ENCODE measurements around the gene RNU4-1. TPM values are rescaled to one million over a fixed set of nuclear protein-coding genes. Genes with fewer than 3 reads are reported as not detected.

RNU4-1 gene
- total and polyA plus RNA-seq, 9 of the 15 experiments (the other 6 are each of a cell fraction or from before 2014, with no cell fraction given) = under 0.01 to 19,719 (median 3,563) TPM; not detected in 4

DNA sequence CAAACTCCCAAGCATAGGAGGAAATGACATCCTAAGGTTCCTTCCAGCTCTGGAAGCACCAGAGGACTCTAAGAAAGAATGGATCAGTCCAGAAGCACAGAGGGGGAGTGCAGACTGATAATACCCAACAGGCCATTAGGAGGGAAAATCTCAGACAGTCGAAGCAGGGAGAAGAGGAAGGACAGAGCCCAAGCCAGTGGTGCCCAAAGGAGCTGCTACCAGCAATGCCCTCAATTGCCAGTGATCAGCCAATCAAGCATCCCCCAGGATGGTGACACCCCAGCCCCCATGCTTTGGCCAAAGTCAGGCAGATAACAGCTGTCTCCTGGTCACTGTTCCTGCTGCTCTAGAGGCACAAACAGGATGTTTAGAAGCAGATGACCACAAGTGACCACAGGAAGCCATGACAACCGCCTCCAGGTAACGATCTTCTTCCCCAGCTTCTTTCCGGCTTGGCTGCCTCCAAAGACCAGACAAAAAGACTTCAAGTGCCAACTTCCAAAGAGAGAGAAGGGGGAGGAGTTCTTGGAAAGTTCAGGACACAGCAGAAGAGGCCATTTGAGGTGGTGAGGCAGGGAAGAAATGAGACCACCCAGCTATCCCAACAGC is 43.7 kb downstream of the RNU4-1 start:
- Histone ChIP-seq H3K4me2 (ENCODE audit: insufficient read depth, low read length) (peak overlapping the region; percentile 43; the same call in 1 of the 2 replicates), H3K9ac (ENCODE audit: insufficient read depth in 1 of 2, low read depth in 2 of 2, low read length in 2 of 2) (peak overlapping the region in 1 of 2 experiments; percentile 77; a peak in 1 of 4 replicates), H3K36me3 (ENCODE audit: control insufficient read depth, insufficient read depth, low read length) (0 out of 3 replicates have a peak, but pooled peaks cover 4% of the 10 kb centered on the region), H3K9me3 (replicated peaks; ENCODE audit: control insufficient read depth, insufficient read depth, low read depth, low read length) (no peaks in the 10 kb centered on the region), H3K4me1 (replicated peaks in 1 of 2; ENCODE audit: control insufficient read depth in 2 of 2, insufficient read depth in 2 of 2, low read length in 2 of 2) (peaks cover 34 to 43% of the 10 kb centered on the region in 2 experiments), H3K79me2 (ENCODE audit: control insufficient read depth, insufficient read depth, low read length) (peaks cover 36% of the 10 kb centered on the region), H4K20me1 (replicated peaks; ENCODE audit: control insufficient read depth, insufficient read depth, low read length) (peaks cover 19% of the 10 kb centered on the region), H3K27me3 (ENCODE audit: control insufficient read depth in 2 of 2, insufficient read depth in 2 of 2, low read length in 2 of 2) (no peaks in the 10 kb centered on the region), H3K27ac (ENCODE audit: extremely low read depth, low read depth, low read length) (no peak overlapping the region), H2AFZ (ENCODE audit: low read depth, low read length) (no peak overlapping the region), H3K9me1 (ENCODE audit: control insufficient read depth, insufficient read depth, low read length) (peaks cover 3% of the 10 kb centered on the region), H3K4me3 (no peak overlapping the region)
- ATAC-seq (peak; percentile 68), DNase-seq (ENCODE audit: extremely low read depth in 1 of 4, low spot score in 3 of 4) (peak in 2 of 4 experiments; percentile 60 to 62), FAIRE-seq (peak; percentile 71)
- BruUV-seq (replicated peaks) = no TSS peak
- intact Hi-C loops (cut with micrococcal nuclease) = no loop called here
- WGBS (ENCODE audit: insufficient coverage, low coverage, missing lambda C conversion rate) = 12% methylated on average over 4 of the region's 4 CpGs
- in situ Hi-C loops (cut with MboI) = no loop called here
- ChIA-PET POLR2A (interaction anchor here (1.2 to 6.8 kb wide), 7 partner anchors 10 to 49 kb away, joined by 4 to 56 read pairs (median 32); partner anchors contain the start of genes PXN, RNU4-1, RNU4-2 and RPLP0), CTCF (ENCODE audit: low intra/inter-chr PET ratio) (no interaction called here)
- peak; percentile 54; the same call in 1 of the 2 replicates for TF ChIP-seq ETV5 (CRISPR knock-in tag; IDR thresholded peaks at IDR 0.05; ENCODE audit: low read depth)
- peak; percentile 75; the same call in 1 of the 2 replicates for TF ChIP-seq CBFB (CRISPR knock-in tag; IDR thresholded peaks at IDR 0.05)
- TF ChIP-seq NRF1 (conservative IDR thresholded peaks at IDR 0.05 in 1 of 2, IDR thresholded peaks at IDR 0.05 in 1 of 2) = peak in 1 of 2 experiments; percentile 27; a peak in 1 of 4 replicates
- TF ChIP-seq TBL1XR1 (IDR thresholded peaks at IDR 0.05; ENCODE audit: low read length in 2 of 2) = 0 out of 4 replicates have a peak, but pooled peaks of 1 of the 2 experiments have one; percentile 15
- TF ChIP-seq DACH1 (IDR thresholded peaks at IDR 0.05; ENCODE audit: partially characterized antibody) = no peak
- TF ChIP-seq, protein P1, sequence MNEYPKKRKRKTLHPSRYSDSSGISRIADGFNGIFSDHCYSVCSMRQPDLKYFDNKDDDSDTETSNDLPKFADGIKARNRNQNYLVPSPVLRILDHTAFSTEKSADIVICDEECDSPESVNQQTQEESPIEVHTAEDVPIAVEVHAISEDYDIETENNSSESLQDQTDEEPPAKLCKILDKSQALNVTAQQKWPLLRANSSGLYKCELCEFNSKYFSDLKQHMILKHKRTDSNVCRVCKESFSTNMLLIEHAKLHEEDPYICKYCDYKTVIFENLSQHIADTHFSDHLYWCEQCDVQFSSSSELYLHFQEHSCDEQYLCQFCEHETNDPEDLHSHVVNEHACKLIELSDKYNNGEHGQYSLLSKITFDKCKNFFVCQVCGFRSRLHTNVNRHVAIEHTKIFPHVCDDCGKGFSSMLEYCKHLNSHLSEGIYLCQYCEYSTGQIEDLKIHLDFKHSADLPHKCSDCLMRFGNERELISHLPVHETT (CRISPR knock-in tag; conservative IDR thresholded peaks at IDR 0.05 in 1 of 2, IDR thresholded peaks at IDR 0.05 in 1 of 2) = peak in 1 of 2 experiments; percentile 33; a peak in 1 of 4 replicates
- TF ChIP-seq RFX1 (IDR thresholded peaks at IDR 0.05) = peak; percentile 91
- no peak for TF ChIP-seq BRCA1 (IDR thresholded peaks at IDR 0.05)
- TF ChIP-seq BRCA1 (CRISPR knock-in tag; IDR thresholded peaks at IDR 0.05) = no peak
- no peak for TF ChIP-seq ZNF174 (CRISPR knock-in tag; IDR thresholded peaks at IDR 0.05)
- TF ChIP-seq BHLHE40 (IDR thresholded peaks at IDR 0.05; ENCODE audit: low read length) = peak; percentile 15; the same call in 1 of the 2 replicates
- no peak for TF ChIP-seq ZNF76 (CRISPR knock-in tag; IDR thresholded peaks at IDR 0.05; ENCODE audit: borderline replicate concordance)
- TF ChIP-seq, protein P2, sequence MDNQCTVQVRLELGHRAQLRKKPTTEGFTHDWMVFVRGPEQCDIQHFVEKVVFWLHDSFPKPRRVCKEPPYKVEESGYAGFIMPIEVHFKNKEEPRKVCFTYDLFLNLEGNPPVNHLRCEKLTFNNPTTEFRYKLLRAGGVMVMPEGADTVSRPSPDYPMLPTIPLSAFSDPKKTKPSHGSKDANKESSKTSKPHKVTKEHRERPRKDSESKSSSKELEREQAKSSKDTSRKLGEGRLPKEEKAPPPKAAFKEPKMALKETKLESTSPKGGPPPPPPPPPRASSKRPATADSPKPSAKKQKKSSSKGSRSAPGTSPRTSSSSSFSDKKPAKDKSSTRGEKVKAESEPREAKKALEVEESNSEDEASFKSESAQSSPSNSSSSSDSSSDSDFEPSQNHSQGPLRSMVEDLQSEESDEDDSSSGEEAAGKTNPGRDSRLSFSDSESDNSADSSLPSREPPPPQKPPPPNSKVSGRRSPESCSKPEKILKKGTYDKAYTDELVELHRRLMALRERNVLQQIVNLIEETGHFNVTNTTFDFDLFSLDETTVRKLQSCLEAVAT (IDR thresholded peaks at IDR 0.05) = peak in 1 of 2 experiments; percentile 71; a peak in 2 of 4 replicates
- TF ChIP-seq ZFP30 (CRISPR knock-in tag; IDR thresholded peaks at IDR 0.05; ENCODE audit: borderline replicate concordance) = no peak
- peak; percentile 30; the same call in 1 of the 2 replicates for TF ChIP-seq CBFA2T3 (IDR thresholded peaks at IDR 0.05)
- TF ChIP-seq NEUROD1 (IDR thresholded peaks at IDR 0.05; ENCODE audit: borderline replicate concordance, low read depth, low read length, partially characterized antibody) = peak; percentile 54
- peak; percentile 36; the same call in 1 of the 2 replicates for TF ChIP-seq RNF2 (IDR thresholded peaks at IDR 0.05)
- peak; percentile 75; the same call in 1 of the 2 replicates for TF ChIP-seq BMI1 (IDR thresholded peaks at IDR 0.05; ENCODE audit: low read length)
- TF ChIP-seq, protein P3, sequence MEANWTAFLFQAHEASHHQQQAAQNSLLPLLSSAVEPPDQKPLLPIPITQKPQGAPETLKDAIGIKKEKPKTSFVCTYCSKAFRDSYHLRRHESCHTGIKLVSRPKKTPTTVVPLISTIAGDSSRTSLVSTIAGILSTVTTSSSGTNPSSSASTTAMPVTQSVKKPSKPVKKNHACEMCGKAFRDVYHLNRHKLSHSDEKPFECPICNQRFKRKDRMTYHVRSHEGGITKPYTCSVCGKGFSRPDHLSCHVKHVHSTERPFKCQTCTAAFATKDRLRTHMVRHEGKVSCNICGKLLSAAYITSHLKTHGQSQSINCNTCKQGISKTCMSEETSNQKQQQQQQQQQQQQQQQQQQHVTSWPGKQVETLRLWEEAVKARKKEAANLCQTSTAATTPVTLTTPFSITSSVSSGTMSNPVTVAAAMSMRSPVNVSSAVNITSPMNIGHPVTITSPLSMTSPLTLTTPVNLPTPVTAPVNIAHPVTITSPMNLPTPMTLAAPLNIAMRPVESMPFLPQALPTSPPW (CRISPR knock-in tag; IDR thresholded peaks at IDR 0.05) = peak; percentile 38; the same call in 1 of the 2 replicates
